Spleen (tissue), 7 donors: ENCODE measurements around the gene METTL1.

Source experiments
- POLR2A ChIP-seq, 3 donors: fragments of 450-650 bp; IDR thresholded peaks; one replicate each; pipeline ENCODE4 v1.5.1; 2017; ENCODE audit warnings: antibody characterized with exemption in 3 of 3, mild to moderate bottlenecking in 1 of 3
- TF ChIP-seq, protein P1 (sequence below), 11 experiments: fragments of 200-600 bp in 7 of 11; fragments of 450-650 bp in 4 of 11; sonication (generic) in 4 of 11; IDR thresholded peaks in 8 of 11; conservative IDR thresholded peaks in 3 of 11; 1 replicate in 7 of 11; 2 replicates in 4 of 11; pipeline versions ENCODE4 v1.4.0 to v1.8.0; 2016 to 2021; ENCODE audit warnings: antibody characterized with exemption in 11 of 11, inconsistent platforms in 4 of 11, mild to moderate bottlenecking in 1 of 11
- donor health status: DM: no; HTN: no; CAD: no; lungs with moderate emphysema.
- donor health status: DM: no; HTN: no; CAD: no.
- donor health status: DM: no; HTN: no; CAD: no.

DNA sequence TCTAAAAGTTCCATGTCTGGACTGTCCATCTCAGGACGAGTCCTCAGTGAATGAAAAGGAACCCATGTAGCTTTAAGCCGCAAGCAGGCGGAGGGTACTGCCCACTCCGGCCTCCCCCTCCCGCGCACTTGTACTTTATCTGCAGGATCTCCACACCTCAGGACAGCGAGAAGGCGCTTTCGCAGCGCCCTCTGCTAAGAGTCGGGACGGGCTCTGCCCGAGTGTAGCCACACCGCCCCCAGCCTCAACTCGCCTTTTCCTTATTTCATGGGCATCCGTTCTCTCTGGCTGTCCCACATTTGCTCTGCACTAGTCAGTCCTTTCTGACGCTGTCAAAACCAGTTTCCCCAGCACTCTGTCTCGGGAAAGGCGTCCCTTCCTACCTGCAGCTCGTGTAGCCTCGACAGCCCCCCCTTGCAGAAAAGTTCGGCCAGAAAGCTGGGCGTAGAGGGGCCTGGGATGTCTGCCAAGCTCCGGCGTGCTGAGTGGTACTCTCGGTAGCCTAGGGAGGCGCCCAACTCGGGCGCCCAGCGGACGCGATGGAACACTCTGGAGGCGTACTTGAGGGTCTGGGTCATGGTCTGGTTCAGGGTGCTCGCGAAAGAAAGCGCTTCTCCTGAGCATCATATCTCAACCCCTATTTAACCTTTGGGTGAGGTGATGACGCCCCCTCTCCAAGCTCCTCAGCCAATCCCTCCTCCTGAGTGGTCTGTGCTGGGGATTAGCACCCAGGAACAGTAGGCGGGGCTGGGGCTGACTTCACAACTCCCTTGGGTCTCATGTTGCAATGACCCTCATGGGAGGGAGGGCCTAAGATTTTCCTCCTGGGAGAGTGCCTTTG is 5.2 kb downstream of the METTL1 start, which contains the start of gene CYP27B1:
- TF ChIP-seq, protein P1, sequence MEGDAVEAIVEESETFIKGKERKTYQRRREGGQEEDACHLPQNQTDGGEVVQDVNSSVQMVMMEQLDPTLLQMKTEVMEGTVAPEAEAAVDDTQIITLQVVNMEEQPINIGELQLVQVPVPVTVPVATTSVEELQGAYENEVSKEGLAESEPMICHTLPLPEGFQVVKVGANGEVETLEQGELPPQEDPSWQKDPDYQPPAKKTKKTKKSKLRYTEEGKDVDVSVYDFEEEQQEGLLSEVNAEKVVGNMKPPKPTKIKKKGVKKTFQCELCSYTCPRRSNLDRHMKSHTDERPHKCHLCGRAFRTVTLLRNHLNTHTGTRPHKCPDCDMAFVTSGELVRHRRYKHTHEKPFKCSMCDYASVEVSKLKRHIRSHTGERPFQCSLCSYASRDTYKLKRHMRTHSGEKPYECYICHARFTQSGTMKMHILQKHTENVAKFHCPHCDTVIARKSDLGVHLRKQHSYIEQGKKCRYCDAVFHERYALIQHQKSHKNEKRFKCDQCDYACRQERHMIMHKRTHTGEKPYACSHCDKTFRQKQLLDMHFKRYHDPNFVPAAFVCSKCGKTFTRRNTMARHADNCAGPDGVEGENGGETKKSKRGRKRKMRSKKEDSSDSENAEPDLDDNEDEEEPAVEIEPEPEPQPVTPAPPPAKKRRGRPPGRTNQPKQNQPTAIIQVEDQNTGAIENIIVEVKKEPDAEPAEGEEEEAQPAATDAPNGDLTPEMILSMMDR (IDR thresholded peaks at IDR 0.05 in 8 of 11, conservative IDR thresholded peaks at IDR 0.05 in 3 of 11) = no peak
- no peak for TF ChIP-seq POLR2A (IDR thresholded peaks at IDR 0.05)
